HG03196 (cell line): ENCODE measurements around the gene C18orf63.

Experiments used
- ATAC-seq: cut with Tn5 transposase; IDR thresholded peaks from one replicate; pipeline ENCODE4 v1.9.1; 2021; ENCODE audit not compliant: unreplicated experiment

C18orf63 gene

DNA sequence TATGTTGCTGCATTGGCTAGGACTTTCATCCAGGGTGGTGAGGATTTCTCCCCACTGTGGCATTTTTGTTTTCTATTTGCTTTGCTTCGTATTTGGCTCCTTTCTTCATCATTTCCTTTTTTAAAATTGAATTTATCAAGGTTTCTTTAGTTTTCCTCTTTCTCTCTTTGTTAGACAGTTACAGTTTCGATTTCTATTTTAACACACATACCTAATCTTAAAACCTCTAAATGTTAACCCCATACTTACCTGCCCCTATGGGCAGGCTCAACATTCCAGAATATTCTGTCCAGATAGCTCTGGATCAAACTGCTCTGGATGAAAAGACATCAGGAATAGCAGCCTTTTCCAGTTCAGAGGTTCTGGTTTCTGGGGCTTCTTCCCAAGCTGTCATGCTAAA lies 92.2 kb downstream of the C18orf63 start:
- no peak for ATAC-seq
